Activated T-cell treated with anti-CD3 and anti-CD28 coated beads for 24 hours (primary cell): Measurements from ENCODE around the gene RAD51B.

Experiments used
- DNase-seq: peaks from one replicate; pipeline ENCODE4 v3.0.0-alpha.2; 2020; ENCODE audit warnings: low read depth

RAD51B gene

DNA sequence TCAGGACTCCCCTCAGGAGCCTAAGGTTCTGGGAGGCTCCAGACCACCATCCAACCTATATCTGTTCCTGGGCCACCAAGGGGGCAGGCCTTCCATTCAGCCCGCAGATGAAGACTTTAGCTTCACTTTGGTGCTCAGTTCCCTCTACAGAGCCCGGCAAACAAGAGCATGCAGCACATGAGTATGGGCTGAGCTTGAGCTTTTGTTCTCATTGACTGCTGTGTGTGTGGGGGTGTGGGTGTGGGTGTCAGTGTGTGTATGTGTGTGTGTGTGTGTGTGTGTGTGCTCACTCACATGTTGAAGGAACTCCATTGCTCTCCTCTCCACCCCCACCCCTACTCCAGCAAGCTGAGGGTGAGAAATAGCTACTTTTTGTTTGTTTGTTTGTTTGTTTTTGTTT lies 754.1 kb downstream of the RAD51B start:
- DNase-seq = no peak

DNA sequence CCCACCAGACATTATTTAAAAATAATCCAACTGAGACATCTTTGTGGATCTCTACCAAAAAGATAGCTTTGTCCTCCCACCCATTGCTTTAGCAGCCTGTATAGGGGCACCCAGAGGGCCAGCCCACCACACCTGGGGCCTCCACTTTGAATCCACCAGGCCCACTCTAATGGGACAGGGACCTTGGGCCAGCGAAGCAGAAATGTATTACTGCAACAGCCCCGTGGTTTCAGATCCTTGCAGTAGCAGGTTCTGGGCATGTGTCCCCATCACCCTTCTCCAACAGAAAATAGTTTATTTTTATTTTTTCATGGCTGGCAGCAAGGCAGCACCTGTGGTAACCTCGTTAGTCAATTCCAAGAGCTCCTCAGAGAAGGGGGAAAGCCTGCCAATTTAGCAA lies 754.9 kb downstream of the RAD51B start:
- DNase-seq = no peak

DNA sequence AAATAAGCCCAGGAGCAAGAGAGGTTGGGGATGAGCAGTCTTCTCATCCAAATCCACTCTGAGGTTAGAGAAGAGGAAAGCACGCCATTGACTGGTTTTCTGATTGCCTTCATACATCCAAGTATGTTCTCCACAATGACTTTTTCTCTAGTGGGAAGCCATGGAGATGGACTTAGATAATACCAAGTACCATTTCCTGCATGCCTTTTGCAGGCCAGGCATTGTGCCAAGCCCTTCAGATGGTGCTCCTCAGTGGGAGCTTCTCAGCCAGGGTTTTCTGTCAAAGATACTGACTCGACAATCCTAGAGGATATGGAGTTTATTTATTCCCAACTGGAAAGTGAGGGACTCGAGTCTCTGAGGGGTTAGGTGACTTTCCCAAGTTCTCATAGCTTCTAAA lies 755.3 kb downstream of the RAD51B start:
- DNase-seq = no peak

DNA sequence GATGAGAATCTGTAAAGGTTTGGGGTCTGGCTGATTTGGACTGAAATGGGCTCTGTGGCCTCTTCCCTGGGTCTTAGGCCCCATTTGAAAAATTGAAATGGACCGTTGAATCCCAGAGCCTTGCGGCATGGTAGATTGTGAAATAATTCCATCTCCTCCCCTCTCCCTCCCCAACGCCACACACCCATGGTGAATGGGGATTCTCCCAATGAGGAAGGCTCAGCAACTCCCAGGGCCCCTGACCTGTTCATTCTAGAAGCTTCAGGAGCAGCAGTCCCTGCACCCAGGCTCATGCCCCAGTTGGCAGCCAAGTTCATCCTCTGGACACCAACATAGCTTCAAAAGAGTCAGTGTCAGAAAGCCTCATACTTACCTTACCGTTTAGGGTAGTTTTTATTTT lies 755.8 kb downstream of the RAD51B start:
- no peak for DNase-seq

DNA sequence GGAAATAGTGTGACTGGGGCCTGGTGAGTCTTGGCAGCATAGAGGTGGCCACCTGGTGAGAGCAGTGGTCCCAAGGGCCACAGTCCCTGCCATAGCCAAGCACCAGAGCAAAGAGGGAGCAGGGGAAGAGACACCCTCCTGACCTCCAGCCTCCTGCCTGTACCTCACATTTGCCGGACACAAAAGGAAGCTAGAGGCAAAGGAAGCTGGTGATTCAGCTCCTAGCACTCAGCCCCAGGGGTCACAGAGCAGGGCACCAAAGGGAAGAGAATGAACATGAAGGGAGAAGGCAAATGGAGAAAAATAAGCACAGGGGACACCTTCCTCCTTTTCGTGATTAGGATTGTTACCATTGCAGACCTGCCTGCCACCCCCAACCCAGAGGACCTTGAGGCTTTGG lies 756.5 kb downstream of the RAD51B start:
- no peak for DNase-seq

DNA sequence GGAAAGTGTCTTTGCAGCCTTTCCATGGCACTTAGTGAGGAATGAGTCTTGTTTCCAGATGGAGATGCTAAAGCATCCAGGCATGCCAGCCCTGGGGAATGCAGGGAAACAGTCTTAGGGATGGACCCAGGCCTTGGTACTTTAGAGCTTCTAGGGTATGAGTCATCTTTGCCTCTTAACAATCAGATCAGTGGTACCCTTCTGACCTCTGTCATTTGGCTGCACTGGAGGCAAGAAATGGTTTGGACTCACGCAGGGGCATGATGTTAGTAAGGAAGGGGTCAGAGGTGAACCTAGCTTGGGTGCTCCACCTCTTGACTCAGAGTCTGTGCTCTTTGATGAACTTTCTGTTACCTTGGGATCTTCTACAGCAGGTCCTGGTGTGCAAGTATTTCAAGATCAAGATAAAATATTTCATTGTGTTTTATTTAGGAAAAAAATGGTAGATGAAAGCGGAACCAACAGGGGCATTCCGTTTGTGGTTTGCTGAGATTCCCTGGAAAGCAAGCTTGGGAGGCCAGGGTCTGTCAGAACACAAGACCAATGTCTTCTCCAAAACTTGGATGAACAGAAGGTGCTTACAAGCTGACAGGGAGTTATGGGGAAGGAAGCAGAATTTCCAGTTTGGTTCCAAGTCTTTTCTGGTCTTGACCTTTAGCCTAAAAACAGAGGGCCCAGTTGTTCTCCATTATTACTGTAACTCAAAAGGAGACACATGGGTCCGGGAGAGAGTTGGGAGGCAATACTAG lies 757.1 kb downstream of the RAD51B start:
- DNase-seq = no peak

DNA sequence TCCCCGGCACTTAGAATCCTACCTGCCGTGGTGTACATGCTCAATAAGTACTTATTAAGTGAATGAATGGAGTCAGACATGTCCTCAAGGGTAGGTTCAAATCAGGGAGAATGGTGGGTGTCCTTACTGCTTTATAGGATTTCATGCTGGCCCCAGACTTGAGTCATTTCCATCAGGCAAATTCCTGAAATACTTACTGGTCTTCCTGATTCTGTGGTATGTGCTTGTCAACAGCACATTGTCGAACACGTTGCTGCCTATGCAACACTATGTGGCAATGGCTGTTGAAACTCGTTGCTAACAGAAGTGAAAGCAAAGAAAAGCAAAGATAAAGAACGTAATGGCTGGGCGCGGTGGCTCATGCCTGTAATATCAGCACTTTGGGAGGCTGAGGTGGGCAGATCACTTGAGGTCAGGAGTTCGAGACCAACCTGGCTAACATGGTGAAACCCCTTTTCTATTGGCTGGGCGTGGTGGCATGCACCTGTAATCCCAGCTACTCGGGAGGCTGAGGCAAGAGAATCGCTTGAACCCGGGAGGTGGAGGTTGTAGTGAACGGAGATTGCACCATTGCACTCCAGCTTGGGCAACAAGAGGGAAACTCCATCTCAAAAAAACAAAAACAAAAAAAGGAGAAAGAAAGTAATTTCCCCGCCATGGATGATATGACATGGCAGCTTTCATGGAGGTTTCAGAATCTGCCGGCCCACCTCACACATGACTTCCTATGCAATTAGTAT lies 758.4 kb downstream of the RAD51B start:
- DNase-seq = no peak

DNA sequence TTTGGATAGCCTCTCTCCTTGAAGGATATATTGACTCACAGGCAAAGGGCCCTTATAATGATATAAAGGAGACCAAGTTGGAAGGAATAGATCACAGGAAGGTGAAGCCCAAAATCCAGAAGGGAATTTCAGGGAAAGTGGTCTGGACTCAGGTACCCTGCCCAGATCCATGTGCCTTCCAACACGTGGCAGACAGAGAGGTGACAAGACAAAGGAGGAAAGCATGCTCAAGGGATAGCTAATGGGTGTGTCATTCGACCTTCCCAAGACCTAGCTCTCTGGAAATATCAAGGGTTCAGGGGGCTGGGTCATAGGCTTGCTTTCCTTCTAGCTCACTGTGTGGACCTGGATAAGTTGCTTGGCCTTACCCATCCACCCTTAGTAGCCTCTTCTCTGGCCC lies 759.0 kb downstream of the RAD51B start:
- no peak for DNase-seq

DNA sequence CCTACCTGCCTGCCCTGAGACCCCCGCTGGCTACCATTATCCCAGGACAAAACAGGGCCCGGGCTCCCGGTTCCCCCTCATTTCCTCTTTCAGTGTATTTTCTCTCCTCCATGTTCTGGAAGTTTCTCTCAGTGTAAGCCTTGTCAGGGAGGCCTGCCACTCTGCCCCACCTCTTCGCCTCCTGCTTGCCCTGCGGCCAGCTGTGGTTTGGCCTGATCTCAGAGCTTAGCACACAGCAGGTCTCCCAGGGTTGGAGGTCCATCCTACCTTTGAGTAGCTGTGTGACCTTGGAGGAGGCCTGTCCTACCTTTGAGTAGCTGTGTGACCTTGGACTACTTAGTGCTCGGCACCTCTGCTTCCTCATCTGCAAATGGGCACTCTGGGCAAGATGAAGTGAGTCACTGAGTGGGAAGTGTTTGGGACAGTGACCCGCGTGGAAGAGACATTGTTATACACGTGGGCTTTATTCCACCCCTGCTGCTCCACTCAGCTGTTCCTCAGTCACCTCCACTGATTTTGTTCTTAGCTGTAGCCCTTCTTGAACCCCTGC lies 760.6 kb downstream of the RAD51B start:
- DNase-seq = no peak

DNA sequence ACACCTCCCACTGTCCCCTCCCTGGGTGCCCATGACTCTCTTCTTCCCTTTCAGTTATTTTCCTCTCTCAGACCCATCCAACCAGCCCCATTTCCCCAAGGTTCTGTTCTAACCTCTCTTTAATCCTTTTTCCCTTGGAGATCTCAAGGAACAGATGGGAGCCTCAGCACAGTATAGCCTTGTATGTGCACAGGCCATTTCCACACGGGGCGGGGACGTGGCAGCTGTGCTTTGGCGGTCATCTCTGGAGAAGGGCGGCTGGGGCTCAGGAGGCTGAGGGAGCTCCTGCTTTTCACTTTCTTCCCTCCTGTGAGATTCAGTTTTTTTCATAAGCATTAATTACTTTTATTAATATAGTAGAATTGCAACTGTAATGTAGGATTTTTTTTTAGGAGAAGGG lies 761.1 kb downstream of the RAD51B start:
- DNase-seq = no peak

DNA sequence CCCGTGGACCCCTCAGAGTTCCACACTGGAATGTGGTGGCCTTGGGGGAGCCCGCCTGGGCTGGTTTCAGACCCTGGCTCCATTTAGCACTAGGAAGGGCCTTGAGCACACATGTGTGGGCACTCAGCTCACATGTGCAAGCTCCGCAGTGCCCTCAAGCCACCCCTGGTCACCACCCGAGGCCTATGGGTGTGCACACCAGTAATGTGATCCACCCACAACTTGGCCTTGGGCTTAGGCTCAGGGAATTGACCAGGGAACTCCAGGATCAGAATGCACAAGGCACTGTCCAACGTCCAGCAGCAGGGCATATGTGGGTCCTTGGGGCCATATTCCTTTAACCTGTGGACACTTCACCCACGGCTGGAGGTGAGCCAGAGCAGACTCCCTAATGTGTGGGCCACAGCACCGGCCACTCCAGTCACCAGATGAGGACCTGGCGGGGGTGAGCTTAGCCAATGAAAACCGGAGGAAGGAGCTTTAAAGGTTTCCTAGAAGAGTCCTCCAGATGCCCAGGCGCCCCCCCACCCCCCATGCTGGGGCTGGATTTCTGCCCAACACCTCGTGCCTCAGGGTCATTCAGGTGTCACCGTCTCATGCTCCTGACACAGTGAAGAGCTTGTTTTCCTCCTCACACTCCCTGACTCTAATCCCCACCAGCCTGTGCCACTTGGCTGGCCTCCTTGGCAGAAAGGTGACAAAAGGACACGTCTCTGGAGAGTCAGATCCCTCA lies 764.1 kb downstream of the RAD51B start:
- DNase-seq = no peak

DNA sequence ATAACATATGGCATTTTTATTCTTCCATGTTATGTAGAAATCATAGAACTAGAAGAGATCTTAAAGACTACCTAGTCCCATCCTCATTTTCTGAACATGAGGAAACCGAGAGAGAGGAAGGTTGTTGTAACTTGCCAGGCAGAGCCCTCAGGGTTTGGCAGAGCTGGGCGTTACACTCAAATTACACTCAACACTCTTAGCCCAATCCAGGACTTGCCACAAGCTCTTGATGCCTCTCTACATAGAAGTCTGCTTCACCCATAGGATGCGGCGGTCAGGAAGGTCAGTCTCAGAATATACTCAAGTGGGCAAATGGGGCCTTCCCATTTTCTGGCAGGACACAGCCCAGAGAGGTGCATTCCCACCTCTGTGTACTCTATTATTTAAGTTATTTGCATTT lies 765.2 kb downstream of the RAD51B start:
- DNase-seq = no peak

DNA sequence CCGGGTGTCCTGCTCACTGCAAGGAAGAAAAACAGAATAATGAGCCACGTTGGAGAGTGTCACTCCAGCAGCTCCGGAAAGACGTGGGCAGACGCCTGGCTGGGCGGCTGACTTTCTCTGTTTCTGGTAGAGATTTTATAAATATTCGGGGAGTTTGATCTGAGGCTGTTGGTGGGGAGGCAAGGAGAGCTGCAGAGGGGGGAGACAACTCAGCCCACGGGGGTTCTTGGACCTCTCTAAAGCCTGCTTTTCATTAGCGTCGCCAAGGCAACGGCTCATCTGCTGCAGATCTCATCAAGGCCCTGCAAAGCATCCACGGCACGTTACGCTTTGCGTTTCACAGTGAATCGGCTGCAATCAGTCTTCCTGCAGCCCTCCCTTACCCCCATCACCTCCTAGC lies 766.1 kb downstream of the RAD51B start:
- no peak for DNase-seq

DNA sequence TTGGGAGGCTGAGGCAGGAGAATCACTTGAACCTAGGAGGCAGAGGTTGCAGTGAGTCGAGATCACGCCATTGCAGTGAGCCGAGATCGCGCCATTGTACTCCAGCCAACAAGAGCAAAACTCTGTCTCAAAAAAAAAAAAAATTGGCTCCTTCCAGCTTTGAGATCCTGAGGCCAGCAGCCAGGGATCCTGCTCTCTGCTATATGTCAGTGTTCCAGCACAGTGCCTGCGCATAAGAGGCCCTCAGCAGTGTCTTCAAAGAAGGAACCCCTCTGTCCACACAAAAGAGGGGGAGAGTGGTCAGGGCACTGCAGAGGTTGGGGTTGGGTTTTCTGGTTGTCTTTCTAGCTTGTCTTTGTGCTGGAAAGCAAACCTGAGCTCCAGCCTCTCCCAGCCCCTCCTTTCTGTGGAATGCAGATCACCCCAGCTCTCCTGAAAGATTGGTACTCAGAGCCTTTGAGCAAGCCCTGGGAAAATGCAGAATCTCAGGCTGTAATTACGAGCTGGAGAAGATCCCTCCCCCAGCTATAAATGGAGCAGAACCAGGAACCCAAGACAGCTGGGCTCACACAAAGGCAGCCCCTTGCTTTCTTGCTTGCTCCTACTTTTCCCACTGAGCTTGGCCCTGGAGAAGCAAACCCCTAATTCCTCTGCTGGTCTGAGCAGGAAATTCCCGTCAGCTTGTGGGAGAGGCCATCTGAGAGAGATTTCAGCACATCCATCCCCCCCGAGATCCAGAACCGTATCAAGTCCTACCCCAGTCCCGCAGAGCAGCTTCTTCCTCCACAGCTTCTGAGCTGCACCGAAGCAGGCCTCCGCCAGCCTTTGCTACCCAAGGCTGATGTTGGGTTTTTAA lies 767.5 kb downstream of the RAD51B start:
- DNase-seq = no peak

DNA sequence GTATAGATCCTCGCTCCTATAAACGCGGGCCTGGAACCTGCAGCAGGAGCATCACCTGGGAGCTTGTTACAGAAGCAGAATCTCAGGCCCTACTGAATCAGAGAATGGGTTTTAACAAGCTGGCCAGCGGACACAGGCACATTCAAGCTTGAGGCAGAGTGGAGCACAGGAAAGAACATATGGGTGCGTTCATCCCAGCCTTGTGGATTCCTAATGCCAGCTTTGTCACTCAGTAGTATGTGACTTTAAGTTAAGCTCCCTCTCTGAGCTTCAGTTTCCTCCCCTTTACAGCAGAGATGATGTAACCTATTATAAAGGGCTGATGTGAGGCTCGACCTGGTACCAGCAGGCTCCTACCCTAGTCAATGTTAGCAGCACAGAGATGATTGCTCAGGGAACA lies 768.4 kb downstream of the RAD51B start:
- no peak for DNase-seq

DNA sequence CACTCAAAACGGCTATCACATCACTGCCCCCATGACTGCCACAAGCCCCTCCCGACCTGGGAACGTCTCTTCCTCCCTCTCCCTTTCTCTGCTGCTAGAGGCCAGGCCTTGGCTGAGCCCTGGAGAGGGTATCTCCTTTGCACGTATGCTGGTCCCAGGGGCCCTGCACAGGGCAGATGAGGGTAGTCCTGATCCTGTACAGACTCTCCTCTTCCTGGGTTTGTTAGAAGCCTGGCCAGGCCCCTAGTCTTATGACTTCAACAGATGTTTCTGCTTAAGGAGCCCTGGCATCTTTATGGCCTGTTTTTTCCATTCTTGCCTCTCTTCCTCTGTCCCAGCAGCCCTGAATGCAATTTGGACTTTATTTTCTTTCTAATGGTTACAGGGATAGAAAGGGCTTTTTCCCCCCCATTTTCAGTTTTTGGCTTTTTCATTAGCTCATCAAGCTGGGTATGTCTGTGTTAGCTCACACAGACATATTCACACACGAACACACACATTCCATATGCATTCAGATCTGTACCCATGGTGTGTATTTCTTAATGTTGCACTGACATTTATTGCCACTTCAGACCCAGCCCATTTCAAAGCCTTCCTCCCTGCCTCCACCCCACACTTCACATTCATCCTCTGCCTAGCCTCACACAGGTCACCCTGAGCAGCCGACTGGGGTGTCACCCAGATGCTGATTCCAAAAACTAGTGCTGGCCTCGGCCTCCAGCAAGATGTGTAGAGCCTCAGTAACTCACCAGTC lies 770.0 kb downstream of the RAD51B start:
- no peak for DNase-seq

DNA sequence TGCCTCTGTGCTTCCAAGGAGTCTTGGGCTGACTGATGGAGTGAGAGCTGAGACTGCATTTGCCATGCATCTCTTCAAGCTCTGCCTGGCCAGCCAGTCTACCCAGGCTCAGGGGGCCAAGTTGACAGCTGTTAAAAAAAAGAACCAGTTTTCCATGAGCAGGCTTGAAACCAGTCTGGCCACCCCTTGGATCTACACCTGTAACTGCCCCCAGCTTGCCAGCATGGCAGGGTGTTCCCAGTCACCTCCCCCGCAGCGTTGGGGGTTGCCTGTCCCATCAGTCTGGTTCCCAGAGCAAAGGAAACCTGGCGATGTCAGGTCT lies 770.6 kb downstream of the RAD51B start:
- DNase-seq = no peak

DNA sequence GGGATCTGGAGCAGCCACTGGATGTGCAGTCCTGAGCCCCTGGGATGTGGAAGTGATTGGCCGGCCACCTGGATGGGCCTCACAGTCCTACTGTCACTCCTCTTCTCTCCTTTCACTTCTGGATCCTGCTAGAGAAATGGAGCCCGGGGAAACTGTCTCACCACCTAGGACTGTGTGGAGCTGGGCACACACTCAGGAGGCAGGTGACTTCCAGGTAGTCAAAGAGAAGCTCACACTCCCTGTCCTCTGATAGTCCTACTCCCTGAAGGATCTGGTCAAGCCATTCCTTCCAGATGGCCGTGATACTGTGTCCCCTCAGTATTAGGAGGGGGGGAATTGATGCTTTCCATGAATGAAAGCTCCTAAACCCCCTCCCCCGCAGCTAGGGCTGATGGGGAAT lies 772.2 kb downstream of the RAD51B start:
- DNase-seq = no peak

DNA sequence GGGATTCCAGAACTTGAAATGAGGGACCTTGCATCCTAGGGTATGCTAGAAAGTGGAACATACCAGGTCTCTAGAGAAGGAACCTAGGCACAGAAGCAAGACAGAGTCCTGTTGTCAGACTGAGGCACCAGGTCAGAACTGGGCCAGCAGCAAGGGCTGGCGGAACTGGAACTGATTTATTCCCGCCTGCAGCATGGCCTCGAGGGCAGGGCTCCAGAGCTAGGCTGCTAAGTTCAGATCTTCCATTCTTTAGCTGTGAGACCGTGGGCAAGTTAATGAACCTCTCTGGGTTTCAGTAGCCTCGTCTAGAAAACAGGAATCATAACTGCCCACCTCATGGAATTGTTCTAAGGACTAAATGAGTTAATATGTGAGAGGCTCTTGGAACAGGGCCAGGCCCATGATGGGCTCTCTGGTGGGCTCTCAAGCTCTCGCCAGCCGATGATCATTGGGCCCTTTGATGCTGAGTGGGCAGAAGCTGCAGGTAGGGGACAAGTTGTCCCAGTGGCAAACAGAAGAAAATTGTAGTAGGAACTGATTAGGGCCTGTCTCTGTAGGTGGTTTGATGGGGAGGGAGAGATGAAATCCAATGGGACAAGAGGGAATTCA lies 773.5 kb downstream of the RAD51B start:
- no peak for DNase-seq

DNA sequence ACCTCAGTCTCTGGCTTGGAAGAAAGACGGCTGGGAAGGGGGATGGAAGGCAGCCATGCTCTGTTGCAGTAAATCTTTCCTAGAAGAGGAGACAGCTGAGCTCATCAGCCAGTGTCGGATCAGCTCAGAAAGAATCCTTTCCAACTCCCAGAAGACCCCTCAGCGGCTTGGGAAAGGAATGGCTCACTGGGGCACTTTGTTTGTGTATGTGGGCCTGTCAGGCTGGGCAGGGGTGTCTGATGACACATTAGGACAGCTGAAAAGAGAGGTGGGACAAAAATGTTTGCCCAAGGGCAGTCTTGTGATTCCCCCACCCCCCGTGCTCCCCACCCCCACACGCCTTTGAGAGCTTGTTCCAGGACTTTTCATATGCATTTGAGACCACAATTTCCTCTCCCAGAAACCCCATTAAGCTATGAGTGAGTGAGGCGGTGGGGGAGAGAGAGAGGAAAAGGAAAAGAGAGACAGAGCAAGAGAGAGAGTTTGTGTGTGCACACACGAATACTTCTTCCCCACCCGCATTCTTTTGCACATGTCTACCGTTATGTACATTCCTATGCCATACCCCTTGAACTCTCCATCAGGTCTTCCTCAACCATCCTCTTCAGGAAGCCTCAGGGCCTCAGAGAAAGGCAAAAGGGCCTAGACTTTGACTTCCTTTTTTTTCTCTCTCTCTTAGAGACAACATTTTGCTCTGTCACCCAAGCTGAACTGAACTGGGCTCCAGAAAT lies 774.4 kb downstream of the RAD51B start:
- no peak for DNase-seq
